A673 (cell line): Measurements from ENCODE around the gene DLX4.

Source experiments
- CTCF ChIP-seq: fragments of 300-800, 200-600 bp; sonication (generic); conservative IDR thresholded peaks from 2 replicates; pipeline ENCODE4 v1.5.1; 2017; ENCODE audit warnings: low read depth, mild to moderate bottlenecking, antibody characterized with exemption, low read length, moderate library complexity, mixed read lengths
- EZH2 ChIP-seq: fragments of 200-600 bp; sonication (generic); IDR thresholded peaks from 2 replicates; pipeline ENCODE4 v1.6.1; 2017; ENCODE audit warnings: borderline replicate concordance, low read depth, mild to moderate bottlenecking, mixed read lengths, antibody characterized with exemption, low read length; ENCODE audit not compliant: poor library complexity, severe bottlenecking

GRCh38 chr17:49925921-49926320, 43.1 kb upstream of the DLX4 start:
- TF ChIP-seq CTCF (no peak), EZH2 (no peak)
